Adrenal gland (tissue), 5 donors: ENCODE results near the gene SPAG9.

Source experiments
- CTCF ChIP-seq, 6 experiments: fragments of 450-650 bp in 4 of 6; fragments of 200-600 bp in 2 of 6; sonication (generic) in 1 of 6; IDR thresholded peaks; 1 replicate in 5 of 6; 2 replicates in 1 of 6; pipeline versions ENCODE4 v1.5.1 to v1.8.0; 2016 to 2021; ENCODE audit warnings: antibody characterized with exemption in 6 of 6, mild to moderate bottlenecking in 2 of 6, moderate library complexity in 1 of 6
- POLR2A ChIP-seq, 2 donors: fragments of 450-650 bp; IDR thresholded peaks; one replicate each; pipeline ENCODE4 v1.6.1; 2017; ENCODE audit warnings: antibody characterized with exemption in 2 of 2, mild to moderate bottlenecking in 2 of 2, moderate library complexity in 1 of 2
- donor health status: DM: no; HTN: no; CAD: no.

GRCh38 chr17:51034800-51035199 is 85.9 kb downstream of the SPAG9 start:
- no peak for TF ChIP-seq CTCF (IDR thresholded peaks at IDR 0.05)
- TF ChIP-seq POLR2A (IDR thresholded peaks at IDR 0.05), result no peak
